HTR-8/SVneo (cell line): ENCODE measurements around the gene SURF4.
"Not testable (repeated sequence)": the region's sequence is repeated elsewhere in the genome, so short reads cannot be mapped to it uniquely, and the experiment has no call there.

Source experiments
- DNase-seq: peaks from one replicate; pipeline ENCODE4 v3.0.0; 2011; ENCODE audit warnings: low spot score, mixed read lengths; ENCODE audit not compliant: insufficient read length
- FAIRE-seq: peaks from 2 replicates; lab custom pipeline; 2011; peaks lifted over from hg19 to GRCh38; lab: Jason Lieb, UNC

Gene SURF4

DNA sequence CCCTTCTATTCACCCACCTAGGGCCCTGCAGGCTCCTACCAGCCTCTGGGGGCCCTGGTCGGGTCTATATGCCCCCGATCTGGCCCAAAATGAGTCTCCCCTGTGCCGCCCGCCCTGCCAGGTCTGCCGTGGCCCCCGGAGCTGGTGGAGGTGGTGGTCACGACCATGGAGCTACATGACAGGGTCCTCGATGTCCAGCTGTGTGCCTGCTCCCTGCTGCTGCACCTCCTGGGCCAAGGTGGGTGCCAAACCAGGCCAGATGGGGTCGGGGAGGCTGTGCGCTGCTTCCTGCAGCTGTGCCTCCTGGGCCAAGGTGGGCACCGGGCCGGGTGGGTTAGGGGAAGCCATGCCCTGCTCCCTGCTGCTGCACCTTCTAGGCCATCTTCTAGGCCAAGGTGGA is 24.4 kb upstream of the SURF4 start:
- FAIRE-seq (no peak), DNase-seq (no peak)

DNA sequence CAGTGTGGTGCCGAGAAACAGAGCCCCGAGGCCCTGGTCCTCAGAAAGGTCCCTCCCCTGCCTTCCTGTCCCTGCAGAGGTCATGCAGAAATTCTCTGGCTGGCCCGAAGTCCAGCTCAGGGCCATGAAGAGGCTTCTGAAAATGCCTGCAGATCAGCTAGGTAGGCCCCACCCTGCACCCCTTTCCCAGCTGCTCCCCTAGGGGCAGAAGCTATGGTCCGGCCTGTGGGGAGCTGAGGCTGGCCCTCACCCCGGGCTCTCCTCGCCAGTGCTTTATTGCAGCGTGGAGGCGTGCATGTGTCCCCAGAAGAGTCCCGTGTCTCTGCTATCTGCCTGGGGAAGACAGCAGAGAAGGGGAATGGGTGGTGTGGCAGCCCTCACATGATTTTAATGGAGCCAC is 22.0 kb upstream of the SURF4 start:
- DNase-seq (no peak), FAIRE-seq (no peak)

DNA sequence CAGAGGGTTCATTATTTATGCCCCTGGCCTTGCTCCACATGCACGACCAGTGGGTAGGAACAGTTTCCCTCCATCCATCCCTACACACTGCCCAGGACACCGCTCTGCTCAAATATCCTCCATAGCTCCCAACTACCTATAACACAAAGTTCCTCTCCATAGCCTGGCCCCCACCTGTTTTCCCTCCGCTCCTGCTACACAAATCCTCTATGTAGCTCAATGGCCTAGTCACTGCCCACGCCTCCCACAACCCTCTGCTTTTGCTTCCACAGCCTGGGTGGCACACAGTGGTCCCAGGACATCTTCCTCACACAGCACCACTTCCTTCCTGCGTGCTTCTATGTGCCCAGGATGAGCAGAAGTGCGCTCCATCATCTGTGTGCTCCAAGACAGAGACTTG is 21.5 kb upstream of the SURF4 start:
- DNase-seq, result no peak
- FAIRE-seq, result no peak

DNA sequence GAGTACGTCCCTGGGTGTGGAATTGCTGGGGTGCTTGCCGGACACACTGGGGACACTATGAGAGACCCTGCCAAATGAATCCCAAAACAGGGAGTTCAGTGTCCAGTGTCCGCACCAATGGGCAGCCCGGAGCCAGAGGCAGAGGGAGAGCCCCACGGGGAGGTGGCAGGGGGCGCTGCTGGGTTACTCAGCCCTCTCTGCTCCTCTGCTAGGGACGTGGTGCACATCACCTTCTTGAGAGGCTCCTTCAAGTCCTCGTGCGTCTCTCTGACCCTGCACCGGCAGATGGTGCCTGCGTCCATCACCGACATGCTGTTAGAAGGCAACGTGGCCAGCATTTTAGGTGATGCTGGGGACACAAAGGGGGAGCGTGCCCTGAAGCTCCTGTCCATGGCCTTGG is 21.1 kb upstream of the SURF4 start:
- DNase-seq, result no peak

DNA sequence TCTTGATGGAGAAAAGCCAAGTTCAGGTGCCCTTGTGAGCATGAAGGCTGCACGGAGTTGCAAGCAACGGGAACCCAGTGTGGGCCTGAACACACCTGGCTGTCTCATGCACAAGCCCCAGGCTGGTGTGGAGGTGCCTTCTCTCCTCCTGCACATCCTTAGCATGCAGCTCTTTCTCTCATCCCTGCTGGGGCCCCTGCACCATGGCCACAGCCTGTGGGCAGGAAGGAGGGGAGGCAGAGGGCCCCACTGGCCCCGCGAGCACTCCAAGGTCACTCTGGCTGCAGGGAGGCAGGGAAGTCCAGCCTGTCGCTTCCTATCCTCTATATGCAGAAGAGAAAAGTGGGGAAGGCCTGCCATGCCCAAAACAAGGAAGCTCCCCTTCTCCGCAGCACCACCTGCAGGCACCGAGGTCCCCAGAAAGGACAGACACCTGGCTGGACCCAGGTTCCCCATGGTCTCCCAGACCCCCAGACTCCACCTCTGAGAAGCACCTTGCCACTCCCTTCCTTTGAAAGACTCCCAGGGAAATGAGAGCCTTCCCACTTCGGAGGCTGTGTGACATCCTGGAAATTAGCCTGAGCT is 18.9 kb upstream of the SURF4 start:
- no peak for FAIRE-seq
- DNase-seq, result no peak

More for the DNA sequence above, 21.1 kb upstream of the SURF4 start:
- no peak for FAIRE-seq

DNA sequence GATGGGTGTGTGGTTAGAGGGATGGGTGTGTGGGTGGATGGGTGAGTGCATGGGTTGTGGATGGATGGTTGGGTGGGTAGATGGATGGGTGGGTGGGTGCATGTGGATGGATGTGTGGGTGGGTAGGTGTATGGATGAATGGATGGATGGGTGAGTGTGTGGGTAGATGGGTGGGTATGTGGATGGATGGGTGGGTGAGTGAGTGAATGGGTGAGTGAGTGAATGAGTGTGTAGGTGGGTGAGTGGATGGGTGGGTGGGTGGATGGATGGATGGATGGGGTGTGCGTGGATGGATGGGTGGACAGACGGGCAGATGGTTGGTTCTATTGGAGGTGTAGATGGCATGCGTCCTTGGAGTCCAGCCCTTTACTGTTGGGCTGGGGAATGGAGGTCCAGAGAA is 17.5 kb upstream of the SURF4 start:
- FAIRE-seq, result no peak
- DNase-seq, result no peak

DNA sequence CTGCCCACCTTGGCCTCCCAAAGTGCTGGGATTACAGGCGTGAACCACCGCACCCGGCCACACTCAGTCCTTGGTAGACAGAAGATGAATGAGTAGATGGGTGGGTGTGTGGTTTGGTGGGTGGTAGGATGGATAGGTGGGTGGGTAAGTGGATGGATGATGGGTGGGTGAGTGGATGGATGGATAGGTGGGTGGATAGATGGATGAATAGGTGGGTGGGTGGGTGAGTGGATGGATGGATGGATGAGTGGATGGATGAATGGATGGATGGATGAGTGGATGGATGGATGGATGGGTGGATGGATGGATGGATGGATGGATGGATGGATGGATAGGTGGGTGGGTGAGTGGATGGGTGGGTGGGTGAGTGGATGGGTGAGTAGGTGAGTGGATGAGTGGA is 16.4 kb upstream of the SURF4 start:
- not testable (repeated sequence) for FAIRE-seq, DNase-seq

DNA sequence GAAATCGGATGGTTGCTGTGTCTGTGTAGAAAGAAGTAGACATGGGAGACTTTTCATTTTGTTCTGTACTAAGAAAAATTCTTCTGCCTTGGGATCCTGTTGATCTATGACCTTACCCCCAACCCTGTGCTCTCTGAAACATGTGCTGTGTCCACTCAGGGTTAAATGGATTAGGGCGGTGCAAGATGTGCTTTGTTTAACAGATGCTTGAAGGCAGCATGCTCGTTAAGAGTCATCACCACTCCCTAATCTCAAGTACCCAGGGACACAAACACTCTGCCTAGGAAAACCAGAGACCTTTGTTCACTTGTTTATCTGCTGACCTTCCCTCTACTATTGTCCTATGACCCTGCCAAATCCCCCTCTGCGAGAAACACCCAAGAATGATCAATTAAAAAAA is 15.6 kb upstream of the SURF4 start:
- DNase-seq, FAIRE-seq: not testable (repeated sequence)

DNA sequence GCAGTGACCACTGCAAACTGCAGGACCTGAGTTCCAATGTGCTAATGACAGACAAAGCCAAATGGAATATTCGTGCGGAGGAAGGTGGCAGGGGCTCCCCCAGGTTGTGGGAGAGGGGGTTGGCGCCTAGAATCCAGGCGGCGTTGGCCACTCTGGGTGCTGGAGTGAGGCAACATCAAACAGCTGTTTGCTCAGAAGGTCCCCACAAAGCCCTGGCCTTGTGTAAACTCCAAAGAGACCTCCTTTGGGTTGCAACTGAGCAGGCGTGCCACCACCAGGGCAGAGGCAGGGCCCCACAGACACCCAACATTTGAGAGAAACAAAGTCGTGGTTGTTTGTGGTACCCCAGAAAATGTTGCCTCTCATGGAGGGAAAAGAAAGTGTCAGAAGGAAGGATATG is 14.9 kb upstream of the SURF4 start:
- FAIRE-seq, result no peak
- no peak for DNase-seq

DNA sequence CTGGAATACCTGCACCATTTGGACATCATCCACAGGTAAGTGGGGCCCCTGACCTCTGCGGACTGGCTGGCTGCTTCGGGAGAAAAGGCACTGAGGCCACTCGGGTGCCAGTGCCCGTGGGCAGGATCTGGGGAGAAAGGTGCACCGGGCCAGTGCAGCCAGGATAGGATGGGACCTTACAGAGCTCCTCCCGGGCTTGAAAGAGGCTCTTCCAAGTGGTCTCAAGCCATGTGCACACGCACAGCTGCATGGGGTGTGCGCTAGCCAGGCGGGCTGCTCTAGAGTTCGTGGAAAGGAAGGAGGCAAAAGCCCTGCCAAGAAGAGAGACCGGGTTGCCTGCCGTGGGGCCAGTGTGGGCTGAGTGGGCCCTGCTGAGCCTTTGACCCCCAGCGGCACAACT is 13.7 kb upstream of the SURF4 start:
- DNase-seq, result no peak
- no peak for FAIRE-seq

DNA sequence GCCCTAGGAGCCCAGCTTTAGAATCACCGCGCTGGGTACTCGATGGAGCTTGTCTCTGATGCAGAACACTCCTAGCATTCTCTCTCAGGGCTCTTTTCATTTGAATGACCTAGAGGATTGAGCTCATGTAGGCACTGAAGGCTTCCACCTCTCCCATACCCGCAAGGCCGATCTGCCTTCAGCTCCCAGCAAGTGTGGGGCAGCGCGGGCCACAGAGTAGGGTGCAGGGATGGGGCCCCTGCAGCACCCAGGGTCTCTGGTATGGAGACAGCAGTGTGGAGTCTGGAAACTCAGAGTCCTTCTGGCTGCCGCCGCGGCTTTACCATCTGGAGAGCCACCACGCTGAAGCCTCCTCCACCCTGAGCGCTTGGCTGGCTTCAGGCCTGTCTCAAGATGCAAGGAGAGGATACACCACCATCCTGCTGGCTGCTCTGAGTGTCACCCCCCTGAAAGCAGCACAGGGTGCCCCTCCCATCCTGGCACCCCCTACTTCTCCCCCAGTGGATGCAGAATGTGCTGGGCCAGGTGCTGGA is 13.2 kb upstream of the SURF4 start:
- no peak for FAIRE-seq

DNA sequence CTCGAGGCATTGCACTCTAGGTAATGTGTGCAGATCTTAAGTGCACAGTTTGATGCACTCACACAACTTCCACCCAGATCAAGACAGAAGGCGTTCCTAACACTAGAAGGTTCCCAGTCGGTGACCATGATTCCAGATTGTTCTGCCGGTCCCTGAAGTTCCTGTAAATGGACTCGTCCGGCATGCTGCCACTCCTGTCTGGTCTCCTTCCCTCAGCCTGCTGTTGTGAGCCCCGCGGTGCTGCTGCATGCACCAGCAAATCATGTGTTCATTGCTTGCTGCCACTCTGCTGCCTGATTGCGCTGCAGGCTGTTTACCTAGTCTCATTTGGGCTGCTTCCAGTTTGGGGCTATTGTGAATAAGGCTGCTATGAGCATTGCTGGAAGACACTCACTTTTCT is 11.8 kb upstream of the SURF4 start:
- DNase-seq, result no peak
- FAIRE-seq, result no peak

More for the DNA sequence above, 13.2 kb upstream of the SURF4 start:
- DNase-seq, result no peak

DNA sequence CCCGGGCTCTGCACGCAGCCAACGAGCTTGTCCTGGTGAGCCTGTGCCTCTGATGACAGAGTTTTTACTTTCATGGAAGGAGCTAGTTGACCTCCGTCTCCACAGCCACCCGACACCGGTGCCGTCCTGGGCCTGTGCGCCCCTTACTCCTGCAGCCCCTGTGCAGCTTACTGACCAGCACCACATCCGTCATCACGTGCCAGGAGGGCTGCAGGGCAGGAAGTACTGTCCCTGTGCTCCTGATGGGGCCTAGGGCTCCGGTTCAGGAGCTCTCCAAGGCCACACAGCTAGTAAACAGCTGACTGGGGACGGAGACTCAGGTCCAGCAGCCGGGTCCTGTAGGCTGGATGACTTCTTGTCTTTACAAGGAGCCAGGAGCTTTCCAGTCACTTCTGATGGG is 10.5 kb upstream of the SURF4 start:
- DNase-seq (no peak), FAIRE-seq (no peak)

DNA sequence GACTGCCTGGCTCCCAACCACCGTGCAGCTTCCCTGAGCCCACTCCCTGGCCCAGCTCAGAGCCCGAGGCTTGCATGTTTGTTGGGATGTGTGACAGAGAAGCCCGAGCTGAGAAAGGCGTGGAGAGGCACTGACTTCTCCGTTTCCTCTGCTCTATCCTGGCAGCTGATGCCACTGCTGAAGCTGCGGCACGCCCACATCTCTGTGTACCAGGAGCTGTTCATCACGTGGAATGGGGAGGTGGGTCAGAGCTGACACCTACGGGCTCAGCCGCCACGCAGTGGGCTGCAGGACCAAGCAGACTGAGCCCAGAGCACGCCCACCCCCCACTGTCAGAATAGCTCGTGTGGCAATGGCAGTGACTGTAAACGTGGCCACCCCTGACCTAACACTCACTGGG is 9.6 kb upstream of the SURF4 start:
- FAIRE-seq, result no peak
- DNase-seq, result no peak

DNA sequence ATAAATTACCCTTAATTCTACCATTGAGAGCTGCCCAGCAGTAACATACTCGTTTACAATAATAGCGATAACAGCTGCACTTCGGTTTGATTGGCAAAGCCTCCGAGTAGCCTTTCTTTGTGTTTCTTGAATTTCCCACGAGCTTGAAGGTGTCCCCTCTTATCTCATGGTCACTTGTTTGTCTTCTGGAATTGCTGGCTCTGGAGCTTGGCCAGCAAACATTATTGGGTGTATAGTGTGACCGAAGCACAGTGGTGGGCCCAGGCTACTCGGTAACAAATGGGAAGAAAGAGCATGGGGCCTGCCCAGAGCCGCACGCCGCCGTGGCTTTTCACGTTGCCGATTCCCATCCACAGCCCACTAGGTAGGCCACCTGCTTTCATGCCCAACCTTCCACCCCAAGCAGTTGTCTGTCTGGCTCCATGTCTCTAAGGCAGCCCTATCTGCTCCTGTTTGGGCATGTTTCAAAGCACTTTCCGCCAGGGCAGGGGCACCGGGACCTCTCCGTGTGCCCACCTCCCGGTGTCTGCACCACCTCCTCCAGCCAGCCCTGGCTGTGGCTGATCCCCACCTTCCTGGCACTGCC is 9.0 kb upstream of the SURF4 start:
- FAIRE-seq (no peak), DNase-seq (no peak)

DNA sequence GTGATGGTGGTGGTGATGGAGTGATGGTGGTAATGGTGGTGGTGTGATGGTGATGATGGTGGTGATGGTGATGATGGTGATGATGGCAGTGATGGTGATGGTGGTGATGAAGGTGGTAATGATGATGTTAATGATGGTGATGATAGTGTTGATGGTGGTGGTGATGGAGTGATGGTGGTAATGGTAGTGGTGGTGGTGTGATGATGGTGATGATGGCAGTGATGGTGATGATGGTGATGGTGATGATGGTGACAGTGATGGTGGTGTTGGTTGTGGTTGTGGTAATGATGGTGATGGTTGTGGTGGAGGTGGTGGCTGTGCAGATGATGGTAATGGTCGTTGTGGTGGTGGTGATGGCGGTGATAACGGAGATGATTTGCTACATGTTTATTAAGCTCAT is 7.6 kb upstream of the SURF4 start:
- no peak for FAIRE-seq
- no peak for DNase-seq

DNA sequence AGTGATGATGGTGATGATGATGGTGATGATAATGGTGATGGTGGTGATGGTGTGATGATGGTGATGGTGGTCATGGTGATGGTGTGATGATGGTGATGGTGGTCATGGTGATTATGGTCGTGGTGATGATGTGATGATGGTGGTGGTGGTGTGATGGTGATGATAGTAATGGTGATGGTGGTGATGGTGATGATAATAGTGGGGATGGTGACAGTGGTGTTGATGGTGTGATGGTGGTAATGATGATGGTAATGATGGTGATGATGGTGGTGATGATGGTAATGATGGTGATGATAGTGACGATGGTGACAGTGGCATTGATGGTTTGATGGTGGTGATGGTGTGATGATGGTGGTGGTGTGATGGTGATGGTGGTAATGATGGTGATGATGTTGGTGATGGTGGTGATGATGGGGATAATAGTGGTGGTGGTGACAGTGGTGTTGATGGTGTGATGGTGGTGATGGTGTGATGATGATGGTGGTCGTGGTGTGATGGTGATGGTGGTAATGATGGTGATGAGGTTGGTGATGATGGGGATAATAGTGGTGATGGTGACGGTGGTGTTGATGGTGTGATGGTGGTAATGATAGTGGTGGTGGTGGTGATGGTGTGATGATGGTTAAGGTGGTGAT is 6.8 kb upstream of the SURF4 start:
- FAIRE-seq (no peak), DNase-seq (no peak)

DNA sequence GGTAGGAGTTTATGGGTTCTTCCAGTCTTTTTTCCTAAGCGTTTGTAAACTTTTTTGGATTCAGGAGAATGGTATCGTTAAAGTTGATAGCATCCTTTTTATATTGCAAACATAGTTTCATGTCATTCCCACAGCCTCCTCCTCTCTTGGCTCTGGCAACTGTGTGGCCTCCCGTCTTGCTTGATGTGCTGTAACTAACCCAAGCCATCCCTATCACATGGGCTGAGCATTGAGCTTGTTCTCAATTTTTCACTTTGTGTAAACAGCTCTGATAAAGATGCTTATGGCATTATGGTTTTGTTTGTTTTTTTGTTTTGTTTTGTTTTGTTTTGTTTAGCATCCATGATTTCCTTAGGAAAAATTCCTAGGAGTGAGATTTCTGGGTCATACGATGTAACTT is 4.9 kb upstream of the SURF4 start:
- FAIRE-seq, result no peak
- no peak for DNase-seq

DNA sequence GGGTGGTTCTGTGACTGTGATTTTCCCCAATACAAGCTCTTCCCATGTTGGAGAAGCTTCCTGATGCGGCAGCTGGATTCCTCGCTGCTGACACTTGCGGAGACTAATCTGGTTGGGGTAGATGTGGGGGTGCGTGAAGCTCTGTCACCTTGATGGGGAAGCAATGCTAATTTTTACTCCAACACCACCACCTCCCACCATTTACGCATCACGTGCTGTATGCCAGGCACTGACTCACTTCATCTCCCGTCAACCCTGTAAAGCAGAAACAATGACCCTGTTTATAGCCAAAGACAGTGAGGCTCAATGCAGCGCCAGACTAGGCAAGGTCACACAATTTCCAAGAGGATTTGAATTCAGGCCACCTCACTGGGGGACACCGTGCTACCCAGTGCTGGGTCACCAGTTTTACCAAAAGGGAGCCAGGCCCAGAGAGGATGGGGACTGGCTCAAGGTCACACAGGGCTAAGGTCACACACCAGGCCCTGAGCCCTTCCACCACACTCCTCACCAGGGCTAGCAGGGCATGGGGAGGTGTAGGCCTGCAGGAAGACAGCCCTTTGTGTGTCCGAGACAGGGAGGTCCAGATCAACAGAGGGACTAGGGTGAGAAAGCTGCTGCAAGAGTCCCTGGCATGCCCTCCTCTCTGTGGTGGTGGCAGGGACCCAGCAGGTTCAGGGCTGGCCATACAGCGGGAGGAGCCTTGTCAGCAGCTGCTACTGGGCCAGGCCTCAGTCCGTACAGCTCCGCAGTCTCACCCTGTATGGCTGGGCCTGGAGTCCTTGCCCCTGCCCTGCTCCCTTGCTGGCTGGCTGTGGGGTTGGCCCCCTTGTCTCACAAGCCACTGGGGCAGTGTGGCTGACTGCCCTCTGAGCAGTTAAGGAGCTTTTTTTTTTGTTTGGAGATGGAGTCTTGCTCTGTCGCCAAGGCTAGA is 3.6 kb upstream of the SURF4 start:
- no peak for FAIRE-seq
- DNase-seq, result no peak

DNA sequence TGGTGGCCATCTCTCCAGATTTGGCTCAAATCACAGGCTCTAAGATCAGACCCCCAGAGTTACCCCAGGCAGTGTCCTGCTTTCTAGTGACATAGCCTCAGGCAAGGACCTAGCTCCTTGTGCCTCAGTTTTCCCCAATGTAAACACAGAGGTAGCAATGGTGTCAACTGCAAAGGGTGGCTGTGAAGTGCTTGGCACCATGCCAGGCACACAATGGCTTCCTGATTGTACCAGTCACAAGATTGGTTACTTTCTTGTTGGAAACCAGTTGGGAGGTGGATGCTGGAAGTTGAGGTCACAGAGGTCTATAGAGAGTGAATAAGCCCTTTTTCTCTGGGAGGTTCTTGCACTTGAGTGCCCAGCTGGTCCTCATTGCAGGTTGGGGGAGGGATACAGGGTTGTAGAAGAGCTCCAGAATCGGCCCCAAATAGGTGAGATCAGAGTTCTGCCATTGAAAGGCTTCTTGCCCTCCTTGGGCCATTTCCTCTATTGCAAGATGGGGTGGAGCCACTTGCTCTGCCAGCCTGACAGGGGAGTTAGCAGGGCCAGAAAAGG is 2.6 kb upstream of the SURF4 start:
- FAIRE-seq (no peak), DNase-seq (no peak)
